ENCODE data around the gene TNFAIP6. TPM values are rescaled to one million over a fixed set of nuclear protein-coding genes. Genes with fewer than 3 reads are reported as not detected.

TNFAIP6 gene
- total RNA-seq, 1 donor from 2014 or later, result 3.0 TPM

- intact Hi-C loops (cut with DNase I), result no loop called here
- no peak for TF ChIP-seq CTCF (IDR thresholded peaks at IDR 0.05)
- H3K4me3 ChIP-seq, result no peak overlapping the region
- no peak for ATAC-seq
- H3K4me1 ChIP-seq, result no peaks in the 10 kb centered on the region
- no peaks in the 10 kb centered on the region for H3K27me3 ChIP-seq
- H3K27ac ChIP-seq, result no peak overlapping the region
- no peak for DNase-seq
- peaks cover 74% of the 10 kb centered on the region for H3K36me3 ChIP-seq
- H3K9me3 ChIP-seq, result no peaks in the 10 kb centered on the region
These were observed 65.6 kb downstream of the TNFAIP6 start for GRCh38 chr2:151422917-151423439.

- ATAC-seq, result no peak
- no peak for DNase-seq
- intact Hi-C loops (cut with DNase I), result no loop called here
- Histone ChIP-seq H3K4me1 (no peaks in the 10 kb centered on the region), H3K36me3 (peaks cover 70% of the 10 kb centered on the region), H3K4me3 (no peak overlapping the region), H3K27me3 (no peaks in the 10 kb centered on the region), H3K9me3 (no peaks in the 10 kb centered on the region), H3K27ac (no peak overlapping the region)
- no peak for TF ChIP-seq CTCF (IDR thresholded peaks at IDR 0.05)
These were observed 66.4 kb downstream of the TNFAIP6 start for GRCh38 chr2:151423760-151424159.

Small RNA genes within 50 kb of the gene (microRNA-seq; reads per million reads assigned to microRNA genes)
- gene MIR4773-1 (ENCODE audit: borderline microRNAs expressed) (not detected), gene MIR4773-2 (ENCODE audit: borderline microRNAs expressed) (not detected)

Other genes with a start within 250 kb of the TNFAIP6 start
- gene RBM43, start 95.7 kb upstream of the TNFAIP6 start, total RNA-seq, result 9.4 TPM
- gene NMI, start 67.9 kb upstream of the TNFAIP6 start, total RNA-seq, result 24.5 TPM
- 36.4 TPM for gene RIF1, start 52.3 kb downstream of the TNFAIP6 start, total RNA-seq

Data from upper lobe of right lung (tissue), 1 donor.